Spleen (tissue), 11 donors: Measurements from ENCODE around the gene BEX4. TPM values are rescaled to one million over a fixed set of nuclear protein-coding genes. Genes with fewer than 3 reads are reported as not detected.

Source experiments
- DNase-seq: peaks from one replicate; pipeline ENCODE4 v3.0.0-alpha.2; 2020
- H3K27ac ChIP-seq, 8 donors: fragments of 200-600 bp; sonication (generic) in 7 of 8; 1 replicate in 4 of 8; 2 replicates in 4 of 8; pipeline versions ENCODE4 v1.5.0 to v1.8.0; 2016 to 2021; ENCODE audit warnings: inconsistent platforms in 4 of 8, mild to moderate bottlenecking in 4 of 8, moderate library complexity in 1 of 8
- H3K27me3 ChIP-seq, 7 donors: fragments of 200-600 bp; sonication (generic) in 6 of 7; replicated peaks in 1 of 7; 1 replicate in 4 of 7; 2 replicates in 3 of 7; pipeline versions ENCODE4 v1.5.0 to v1.8.0; 2016 to 2021; ENCODE audit warnings: inconsistent platforms in 3 of 7, mild to moderate bottlenecking in 1 of 7
- H3K36me3 ChIP-seq, 6 donors: fragments of 200-600 bp; sonication (generic) in 5 of 6; 1 replicate in 4 of 6; 2 replicates in 2 of 6; pipeline versions ENCODE4 v1.5.0 to v1.8.0; 2016 to 2021; ENCODE audit warnings: inconsistent platforms in 2 of 6
- H3K4me1 ChIP-seq, 6 donors: fragments of 200-600 bp; sonication (generic) in 5 of 6; 1 replicate in 3 of 6; 2 replicates in 3 of 6; pipeline versions ENCODE4 v1.5.0 to v1.8.0; 2016 to 2021; ENCODE audit warnings: inconsistent platforms in 3 of 6
- H3K4me3 ChIP-seq, 8 donors: fragments of 200-600 bp; sonication (generic) in 7 of 8; 1 replicate in 4 of 8; 2 replicates in 4 of 8; pipeline versions ENCODE4 v1.5.0 to v1.8.0; 2016 to 2021; ENCODE audit warnings: inconsistent platforms in 4 of 8, mild to moderate bottlenecking in 4 of 8, moderate library complexity in 2 of 8
- H3K9me3 ChIP-seq, 8 donors: fragments of 200-600 bp; sonication (generic) in 7 of 8; 1 replicate in 4 of 8; 2 replicates in 4 of 8; pipeline versions ENCODE4 v1.5.0 to v1.8.0; 2016 to 2021; ENCODE audit warnings: inconsistent platforms in 4 of 8
- POLR2A ChIP-seq, 3 donors: fragments of 450-650 bp; IDR thresholded peaks; one replicate each; pipeline ENCODE4 v1.5.1; 2017; ENCODE audit warnings: antibody characterized with exemption in 3 of 3, mild to moderate bottlenecking in 1 of 3
- POLR2AphosphoS5 ChIP-seq, 3 donors: sonication (generic); formaldehyde crosslinking; IDR thresholded peaks; one replicate each; pipeline ENCODE4 v1.5.1; 2017; ENCODE audit warnings: antibody characterized with exemption in 3 of 3
- WGBS, 5 donors: extraction: QIAGEN DNeasy Blood & Tissue Kit in 3 of 5; methylation state at CpG; one replicate each; pipeline versions ENCODE4 v1.1.5 to v1.1.7; 2013 to 2018; 5-methylcytosine and 5-hydroxymethylcytosine counted together
- intact Hi-C: fragments of 100-400 bp; cut with DNase I; formaldehyde crosslinking; loops from one replicate; pipeline ENCODE4 v1.15.0; 2023; ENCODE audit warnings: low total_unique reads
- polyA plus RNA-seq, 3 donors: library from polyadenylated mRNA; stranded (reverse); fragments of 200-250 nt; gene quantifications; one replicate each; pipeline ENCODE4 v1.2.1, GENCODE V29; 2013
- total RNA-seq, 7 donors: library from RNA; depleted of rRNA in 3 of 7; stranded (reverse); fragments of >200 nt in 3 of 7; fragmentation: NEBNext Ultra II Directional in 4 of 7; extraction: Animal tissue kit (Norgen Biotek cat#: 25700) in 4 of 7; gene quantifications; one replicate each; pipeline versions ENCODE4 v1.1.0 to v1.2.1, GENCODE V29; 2016 to 2021
- TF ChIP-seq, protein P1 (sequence below), 11 experiments: fragments of 200-600 bp in 7 of 11; fragments of 450-650 bp in 4 of 11; sonication (generic) in 4 of 11; IDR thresholded peaks in 8 of 11; conservative IDR thresholded peaks in 3 of 11; 1 replicate in 7 of 11; 2 replicates in 4 of 11; pipeline versions ENCODE4 v1.4.0 to v1.8.0; 2016 to 2021; ENCODE audit warnings: antibody characterized with exemption in 11 of 11, inconsistent platforms in 4 of 11, mild to moderate bottlenecking in 1 of 11
- donor health status: healthy with polysubstance abuse.
- donor health status: DM: no; HTN: no; CAD: no; lungs with moderate emphysema.
- donor health status: DM: no; HTN: no; CAD: no.
- donor health status: Bipolar disorder and iron deficiency.
- donor health status: healthy.
- donor health status: DM: no; HTN: no; CAD: no.
- donor health status: DM: yes; HTN: yes; CAD: no.

Gene BEX4
- total and polyA plus RNA-seq, 10 donors: 26.0 to 72.7 (median 50.4) TPM

DNA sequence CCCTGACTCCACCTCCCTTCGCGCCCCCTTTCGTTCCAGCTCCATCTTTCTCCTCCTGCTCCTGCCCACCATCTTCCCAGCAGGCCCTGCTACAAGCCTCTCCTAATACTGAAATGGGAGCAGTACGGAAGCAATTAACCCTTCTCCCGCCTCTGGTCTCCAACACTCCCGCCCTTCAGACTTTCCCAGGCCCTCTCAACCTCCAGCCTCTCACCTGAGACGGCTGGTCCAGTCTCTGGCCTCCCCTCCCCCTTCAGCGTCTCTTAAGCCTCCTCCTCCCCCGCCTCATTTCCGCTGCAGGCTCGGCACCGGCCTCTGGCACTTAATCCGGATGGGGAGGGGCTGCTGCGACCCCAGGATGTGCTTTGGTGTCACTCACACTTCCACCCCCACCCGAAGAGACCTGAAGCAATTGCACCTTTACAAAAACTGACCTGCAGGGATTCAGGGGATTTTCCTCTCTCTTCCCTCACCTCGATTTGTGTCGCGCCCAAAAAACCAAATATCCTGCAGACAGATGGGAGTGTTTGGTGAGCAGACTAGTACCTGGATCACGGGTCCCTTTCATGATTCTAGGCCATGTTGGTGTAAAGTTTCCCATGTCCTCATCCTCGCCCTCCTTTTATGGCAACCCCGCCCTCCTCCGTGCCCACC is 39.4 kb downstream of the BEX4 start:
- Histone ChIP-seq H3K27ac (peak overlapping the region; percentile 48 to 86 (median 85)), H3K4me1 (peaks cover 0 to 16% (median 8%) of the 10 kb centered on the region in 6 donors), H3K36me3 (peaks cover 0 to 8% (median 0%) of the 10 kb centered on the region in 6 donors), H3K9me3 (no peaks in the 10 kb centered on the region), H3K4me3 (peak overlapping the region; percentile 44 to 81 (median 56)), H3K27me3 (peaks cover 0 to 4% (median 0%) of the 10 kb centered on the region in 7 donors)
- 1 to 25% (median 2%) methylated on average over 20 to 22 of the region's 22 CpGs for WGBS, 5 donors
- DNase-seq: peak; percentile 86
- intact Hi-C loops: no loop called here
- TF ChIP-seq POLR2AphosphoS5 (IDR thresholded peaks at IDR 0.05): peak; percentile 9 to 46 (median 26)
- TF ChIP-seq POLR2A (IDR thresholded peaks at IDR 0.05): no peak
- TF ChIP-seq, protein P1, sequence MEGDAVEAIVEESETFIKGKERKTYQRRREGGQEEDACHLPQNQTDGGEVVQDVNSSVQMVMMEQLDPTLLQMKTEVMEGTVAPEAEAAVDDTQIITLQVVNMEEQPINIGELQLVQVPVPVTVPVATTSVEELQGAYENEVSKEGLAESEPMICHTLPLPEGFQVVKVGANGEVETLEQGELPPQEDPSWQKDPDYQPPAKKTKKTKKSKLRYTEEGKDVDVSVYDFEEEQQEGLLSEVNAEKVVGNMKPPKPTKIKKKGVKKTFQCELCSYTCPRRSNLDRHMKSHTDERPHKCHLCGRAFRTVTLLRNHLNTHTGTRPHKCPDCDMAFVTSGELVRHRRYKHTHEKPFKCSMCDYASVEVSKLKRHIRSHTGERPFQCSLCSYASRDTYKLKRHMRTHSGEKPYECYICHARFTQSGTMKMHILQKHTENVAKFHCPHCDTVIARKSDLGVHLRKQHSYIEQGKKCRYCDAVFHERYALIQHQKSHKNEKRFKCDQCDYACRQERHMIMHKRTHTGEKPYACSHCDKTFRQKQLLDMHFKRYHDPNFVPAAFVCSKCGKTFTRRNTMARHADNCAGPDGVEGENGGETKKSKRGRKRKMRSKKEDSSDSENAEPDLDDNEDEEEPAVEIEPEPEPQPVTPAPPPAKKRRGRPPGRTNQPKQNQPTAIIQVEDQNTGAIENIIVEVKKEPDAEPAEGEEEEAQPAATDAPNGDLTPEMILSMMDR (IDR thresholded peaks at IDR 0.05 in 8 of 11, conservative IDR thresholded peaks at IDR 0.05 in 3 of 11): no peak

DNA sequence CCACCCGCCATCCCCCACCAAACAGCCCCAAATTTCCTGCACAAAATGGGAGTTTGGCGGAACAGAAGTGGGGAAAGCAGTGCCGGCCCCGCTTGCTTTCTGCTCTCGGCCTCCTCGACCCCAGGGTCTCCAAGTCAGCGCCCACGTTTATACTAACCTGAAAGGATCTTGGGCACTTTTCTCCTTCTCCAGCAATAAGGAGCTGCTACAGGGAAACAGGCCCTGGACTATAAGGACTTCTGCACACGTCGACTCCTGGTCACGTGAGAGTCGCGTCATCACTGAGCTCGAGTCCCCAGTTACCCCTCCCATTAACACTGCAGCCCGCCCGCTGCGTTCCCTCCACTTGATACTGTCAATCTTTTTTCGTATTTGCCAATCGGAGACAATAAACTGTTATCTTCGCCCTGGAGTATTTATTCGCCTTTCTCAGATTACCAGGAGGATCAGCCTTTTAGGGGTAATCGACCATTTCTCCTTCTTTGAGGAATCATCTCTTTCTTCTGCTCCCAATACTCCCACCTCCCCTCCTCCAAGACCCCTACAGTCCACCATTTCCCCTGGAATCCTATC is 40.1 kb downstream of the BEX4 start, which contains the start of gene TCEAL8:
TCEAL8 (minus strand) TSS at position 235 of the 573 bp plus-strand sequence. CDS start 1,176 bp downstream, outside the sequence.
- Histone ChIP-seq H3K27ac (peak within 1 kb of the TSS; percentile 48 to 86 (median 85)), H3K4me1 (peaks cover 0 to 16% (median 8%) of the 10 kb centered on the region in 6 donors), H3K36me3 (peaks cover 0 to 8% (median 0%) of the 10 kb centered on the region in 6 donors), H3K4me3 (peak within 1 kb of the TSS; percentile 44 to 81 (median 56)), H3K9me3 (no peaks in the 10 kb centered on the region), H3K27me3 (peaks cover 0 to 4% (median 0%) of the 10 kb centered on the region in 7 donors)
- intact Hi-C loops: no loop called here
- 1 to 37% (median 1%) methylated on average over 20 to 22 of the region's 22 CpGs for WGBS, 5 donors
- peak; percentile 93 for DNase-seq
- TF ChIP-seq POLR2AphosphoS5 (IDR thresholded peaks at IDR 0.05): peak; percentile 29 to 81 (median 79)
- TF ChIP-seq POLR2A (IDR thresholded peaks at IDR 0.05): peak in 1 of 3 donors; percentile 18
- TF ChIP-seq, protein P1 (IDR thresholded peaks at IDR 0.05 in 8 of 11, conservative IDR thresholded peaks at IDR 0.05 in 3 of 11): no peak

DNA sequence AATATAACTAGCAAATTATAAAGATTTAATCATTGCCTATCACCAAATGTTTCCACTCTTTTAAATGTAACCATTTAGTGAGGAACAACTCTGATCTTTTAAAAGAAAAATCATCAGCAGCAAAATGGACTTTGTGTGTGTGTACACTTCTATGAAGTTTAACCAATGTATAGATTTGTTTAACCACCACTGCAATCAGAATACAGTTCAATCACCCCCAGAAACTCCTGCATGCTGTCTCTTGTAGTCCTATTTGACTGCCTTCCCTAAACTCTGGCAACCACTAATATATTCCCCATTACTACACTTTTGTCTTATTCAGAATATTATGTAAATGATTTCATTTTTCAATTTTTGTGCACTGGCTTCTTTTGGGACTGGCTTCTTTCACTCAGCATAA is 41.7 kb downstream of the BEX4 start:
- TF ChIP-seq POLR2AphosphoS5 (IDR thresholded peaks at IDR 0.05): no peak
- no peak for TF ChIP-seq POLR2A (IDR thresholded peaks at IDR 0.05)
- TF ChIP-seq, protein P1 (IDR thresholded peaks at IDR 0.05 in 8 of 11, conservative IDR thresholded peaks at IDR 0.05 in 3 of 11): no peak
- H3K27me3 ChIP-seq: peaks cover 0 to 4% (median 0%) of the 10 kb centered on the region in 7 donors
- no peak overlapping the region for H3K4me3 ChIP-seq
- no peak for DNase-seq
- no peaks in the 10 kb centered on the region for H3K9me3 ChIP-seq
- H3K27ac ChIP-seq: no peak overlapping the region
- intact Hi-C loops: no loop called here
- H3K4me1 ChIP-seq: peaks cover 0 to 16% (median 8%) of the 10 kb centered on the region in 6 donors
- H3K36me3 ChIP-seq: peaks cover 0 to 8% (median 0%) of the 10 kb centered on the region in 6 donors

DNA sequence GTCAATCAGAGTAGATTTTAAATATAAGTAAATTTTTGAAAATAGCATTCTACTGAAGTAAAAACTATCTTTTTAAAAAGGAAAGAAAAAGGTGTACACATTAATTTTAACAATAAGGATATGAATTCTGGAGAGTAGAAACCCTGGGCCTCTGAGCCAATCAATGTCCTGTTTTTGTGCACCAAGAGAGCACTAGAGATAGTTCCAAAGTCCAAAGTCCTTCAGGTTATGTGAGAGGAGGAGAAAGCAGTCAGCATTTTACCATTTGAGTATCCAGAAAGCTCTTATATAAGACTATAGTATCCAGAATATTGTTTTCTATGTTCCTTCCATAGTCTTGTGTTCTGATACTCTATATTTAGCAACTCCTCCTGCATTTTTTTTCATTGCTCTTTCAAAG is 43.4 kb downstream of the BEX4 start:
- no peaks in the 10 kb centered on the region for H3K9me3 ChIP-seq
- peaks cover 0 to 7% (median 0%) of the 10 kb centered on the region in 7 donors for H3K27me3 ChIP-seq
- intact Hi-C loops: no loop called here
- H3K27ac ChIP-seq: no peak overlapping the region
- peaks cover 0 to 1% (median 0%) of the 10 kb centered on the region in 6 donors for H3K36me3 ChIP-seq
- H3K4me1 ChIP-seq: peaks cover 0 to 10% (median 5%) of the 10 kb centered on the region in 6 donors
- no peak overlapping the region for H3K4me3 ChIP-seq
- no peak for DNase-seq
- TF ChIP-seq POLR2A (IDR thresholded peaks at IDR 0.05) (no peak), POLR2AphosphoS5 (IDR thresholded peaks at IDR 0.05) (no peak)
- TF ChIP-seq, protein P1 (IDR thresholded peaks at IDR 0.05 in 8 of 11, conservative IDR thresholded peaks at IDR 0.05 in 3 of 11): no peak
